T-helper 2 cell (primary cell): ENCODE measurements around the gene TJP3.
A peak's percentile ranks its signal among the peaks of the same experiment; 100 is the strongest.

Experiments used
- DNase-seq, 5 experiments: peaks; one replicate each; pipeline versions ENCODE4 v3.0.0 to v3.0.0-alpha.2; 2012 to 2022

Gene TJP3

DNA sequence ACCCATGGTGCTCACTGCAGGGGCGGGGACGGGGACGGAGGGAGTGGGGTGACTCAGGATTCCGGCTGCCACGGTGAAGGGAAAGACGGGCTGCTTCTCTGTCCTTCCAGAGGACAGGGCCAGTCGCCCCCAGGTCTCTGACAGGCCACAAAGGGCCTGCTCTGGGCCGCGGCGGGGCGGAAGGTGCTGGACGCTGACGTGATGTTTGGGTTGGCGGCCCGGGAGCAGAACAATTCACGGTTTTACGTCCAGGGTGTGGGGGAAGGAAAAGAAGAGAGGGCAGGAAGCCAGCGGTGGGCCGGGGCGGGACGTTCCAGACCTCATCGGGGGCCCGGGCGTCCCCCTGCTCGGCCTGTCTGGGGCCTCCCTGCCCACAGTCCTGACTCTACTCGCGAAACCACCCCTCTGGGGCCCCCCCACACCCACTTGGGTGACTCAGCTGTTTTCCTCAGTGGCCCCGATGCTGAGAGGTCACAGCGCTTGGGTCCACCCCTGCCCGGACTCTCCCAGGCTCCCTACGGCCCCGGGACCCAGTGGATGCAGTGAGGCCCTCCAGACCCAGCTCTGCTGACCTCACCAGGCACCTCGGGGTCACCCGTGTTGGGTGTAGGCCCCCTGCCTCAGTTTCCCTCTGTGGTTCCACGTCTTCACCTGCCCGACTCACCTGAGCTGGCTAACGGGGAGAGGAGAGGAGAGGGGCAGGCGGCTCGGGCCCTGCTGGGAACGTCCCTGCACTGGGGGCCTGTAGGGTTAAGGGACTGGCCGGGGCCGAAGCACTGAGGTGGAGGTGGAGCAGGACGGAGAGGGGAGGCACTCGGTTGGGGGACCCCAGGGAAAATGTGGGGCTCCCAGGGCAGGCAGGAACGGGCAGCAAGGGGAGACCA is 37.1 kb upstream of the TJP3 start:
- DNase-seq: no peak

DNA sequence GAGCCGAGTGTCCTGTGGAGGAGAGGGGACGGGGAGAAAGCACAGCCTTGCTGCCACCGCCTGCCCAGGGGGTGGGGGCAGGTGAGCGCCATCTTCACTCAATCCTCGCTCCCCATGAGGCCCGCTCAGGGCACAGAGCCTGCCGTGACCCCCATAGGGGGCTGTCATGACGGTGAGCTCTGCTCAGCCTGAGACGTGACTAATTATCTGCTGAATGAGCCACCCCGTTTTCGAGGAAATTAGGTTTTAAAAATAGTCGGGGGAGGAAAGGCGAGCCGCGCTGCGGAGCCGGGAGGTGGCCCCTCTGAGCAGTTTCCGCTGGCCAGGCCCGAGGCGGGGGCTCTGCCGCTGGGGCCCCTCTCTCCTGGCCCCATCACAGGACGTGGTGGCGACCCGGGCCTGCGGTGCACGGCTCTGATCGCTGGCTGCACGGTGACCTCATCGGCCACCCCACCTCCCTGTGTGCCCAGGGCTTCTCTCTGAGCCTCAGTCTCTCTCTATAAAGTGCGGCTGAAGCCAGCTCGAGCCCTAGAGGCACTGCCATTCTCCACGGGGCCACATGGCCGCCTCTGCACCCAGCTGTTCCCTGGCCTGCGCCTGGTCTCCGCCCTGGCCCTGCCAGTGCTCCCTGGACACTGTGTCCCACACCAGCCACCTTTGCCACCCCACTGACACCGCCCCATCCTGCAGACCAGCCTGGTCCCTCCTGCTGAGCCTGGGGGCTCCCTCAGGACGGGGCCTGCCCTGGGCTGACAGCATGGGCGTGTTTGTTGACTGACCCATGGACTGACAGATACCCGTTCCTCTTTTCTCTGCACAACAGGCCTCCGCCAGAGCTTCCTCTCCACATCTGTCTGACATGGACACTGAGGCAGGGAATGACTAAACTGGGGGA is 36.3 kb upstream of the TJP3 start:
- no peak for DNase-seq

DNA sequence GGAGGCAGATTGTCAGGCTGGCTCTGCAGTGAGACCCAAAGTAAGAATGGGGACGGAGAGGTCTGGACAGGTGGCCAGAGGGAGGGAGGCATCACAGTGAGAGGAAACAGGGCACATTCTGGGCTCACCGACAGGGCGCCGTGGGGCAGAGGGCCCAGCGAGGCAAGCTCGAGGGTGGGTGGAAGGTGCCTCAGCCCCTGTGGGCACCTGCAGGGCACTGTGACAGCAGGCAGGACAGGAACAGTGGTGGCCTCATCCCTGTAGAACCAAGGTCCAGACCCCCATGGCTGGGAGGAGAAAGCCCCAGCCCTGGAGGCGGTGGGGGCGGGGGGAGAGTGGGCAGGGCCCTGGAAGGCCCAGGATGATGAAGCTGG is 35.6 kb upstream of the TJP3 start:
- no peak for DNase-seq

DNA sequence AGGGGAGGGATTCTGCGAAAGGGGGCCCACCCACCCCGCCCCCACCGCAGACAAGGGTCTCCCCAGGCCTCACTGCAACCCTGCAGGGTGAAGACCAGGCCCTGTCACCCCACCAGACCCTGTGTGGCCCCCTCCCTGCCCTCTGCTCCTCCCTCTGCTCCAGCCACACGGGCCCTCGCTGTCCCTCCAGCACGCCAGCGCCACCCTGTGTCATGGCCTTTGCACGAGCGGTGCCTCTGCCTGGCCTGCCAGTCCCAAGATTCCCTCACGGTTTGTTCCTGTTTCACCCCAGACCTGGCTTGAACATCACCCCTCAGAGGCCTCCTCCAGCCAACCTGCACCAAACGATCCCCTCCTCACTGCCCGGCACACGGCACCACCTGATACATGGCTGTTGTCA is 35.2 kb upstream of the TJP3 start:
- DNase-seq: no peak

DNA sequence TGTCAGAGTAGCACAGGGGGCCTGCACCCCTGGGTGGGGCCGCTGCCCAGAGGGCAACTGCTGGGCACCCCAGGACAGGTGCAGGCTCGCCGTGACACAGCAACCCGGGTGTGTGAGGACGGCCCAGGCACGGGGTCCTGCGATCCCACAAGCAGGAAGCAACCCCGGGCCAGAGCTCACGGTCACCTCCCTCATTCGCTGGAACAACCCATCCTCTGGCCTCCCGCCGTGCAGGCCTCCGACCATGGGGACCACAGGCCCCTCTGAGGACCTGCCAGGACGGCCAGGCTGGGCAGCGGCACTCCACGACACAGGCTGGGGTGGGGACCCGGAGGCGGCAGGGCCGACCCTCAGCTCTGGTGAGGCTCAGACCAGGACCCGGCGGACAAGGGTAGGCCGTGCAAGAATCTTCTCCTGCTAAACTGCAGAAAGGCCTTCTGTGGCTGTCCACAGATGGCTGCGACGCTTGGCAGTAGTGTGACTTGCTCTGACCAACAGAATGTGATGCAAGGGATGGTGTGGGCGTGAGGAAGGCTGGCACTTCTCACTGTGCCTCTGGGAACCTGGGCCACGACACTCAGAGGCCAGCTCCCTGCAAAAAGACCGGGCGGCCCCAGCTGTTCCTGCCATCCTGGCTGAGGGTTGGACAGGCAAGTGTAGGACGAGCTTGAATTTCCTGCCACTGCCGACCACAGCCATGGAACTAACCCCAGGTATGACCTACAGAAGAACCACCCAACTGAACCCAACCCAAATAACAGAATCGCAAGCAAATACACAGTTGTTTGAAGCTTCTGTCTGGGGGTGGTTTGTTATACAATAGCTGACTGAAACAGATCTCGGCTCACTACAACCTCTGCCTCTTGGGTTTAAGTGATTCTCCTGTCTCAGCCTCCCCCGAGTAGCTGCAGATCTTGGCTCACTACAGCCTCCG is 34.4 kb upstream of the TJP3 start:
- no peak for DNase-seq

DNA sequence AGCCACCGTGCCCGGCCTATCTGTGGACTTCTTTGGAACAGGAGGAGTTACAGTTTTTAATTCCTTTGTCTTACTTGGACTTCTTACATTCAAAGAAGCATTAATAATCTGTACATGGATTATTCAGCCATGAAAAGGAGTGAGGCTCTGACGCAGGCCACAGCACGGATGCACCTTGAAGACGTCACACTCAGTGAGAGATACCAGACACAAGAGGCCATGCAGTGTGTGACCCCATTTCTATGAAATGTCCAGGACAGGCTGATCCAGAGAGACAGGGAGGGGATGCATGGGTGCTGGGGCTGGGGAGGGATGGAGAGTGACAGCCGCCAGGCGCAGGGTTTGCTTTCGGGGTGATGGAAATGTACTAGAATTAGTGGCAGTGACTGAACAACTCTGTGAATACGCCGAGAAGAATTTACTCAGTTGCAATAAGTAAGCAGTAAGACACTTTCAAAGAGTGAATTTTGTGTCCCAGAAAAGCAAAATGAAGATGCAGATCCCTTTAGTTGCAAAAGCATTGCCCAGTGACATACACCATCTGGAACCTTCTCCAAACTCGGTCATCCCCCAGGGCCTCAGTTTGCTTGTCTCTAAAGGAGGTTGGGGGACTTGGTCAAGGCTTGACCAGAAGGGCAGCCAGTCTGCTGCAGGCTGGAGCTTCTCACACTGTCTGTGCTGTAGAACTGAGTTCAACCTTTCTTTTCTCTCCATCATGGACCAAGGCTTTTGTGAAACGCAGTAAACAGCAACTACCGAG is 33.2 kb upstream of the TJP3 start:
- DNase-seq: no peak

DNA sequence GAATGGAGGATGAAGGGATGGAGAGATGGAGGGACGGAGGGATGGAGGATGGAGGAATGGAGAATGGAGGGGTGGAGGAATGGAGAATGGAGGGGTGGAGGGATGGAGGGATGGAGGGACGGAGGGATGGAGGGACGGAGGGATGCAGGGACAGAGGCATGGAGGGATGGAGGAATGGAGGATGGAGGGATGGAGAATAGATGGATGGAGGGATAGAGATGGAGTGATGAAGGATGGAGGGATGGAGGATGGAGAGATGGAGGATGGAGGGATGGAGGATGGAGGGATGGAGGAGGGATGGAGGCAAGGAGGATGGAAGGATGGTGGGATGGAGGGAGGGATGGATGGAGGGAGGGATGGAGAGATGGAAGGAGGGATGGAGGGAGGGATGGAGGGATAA is 30.0 kb upstream of the TJP3 start:
- DNase-seq: no peak

DNA sequence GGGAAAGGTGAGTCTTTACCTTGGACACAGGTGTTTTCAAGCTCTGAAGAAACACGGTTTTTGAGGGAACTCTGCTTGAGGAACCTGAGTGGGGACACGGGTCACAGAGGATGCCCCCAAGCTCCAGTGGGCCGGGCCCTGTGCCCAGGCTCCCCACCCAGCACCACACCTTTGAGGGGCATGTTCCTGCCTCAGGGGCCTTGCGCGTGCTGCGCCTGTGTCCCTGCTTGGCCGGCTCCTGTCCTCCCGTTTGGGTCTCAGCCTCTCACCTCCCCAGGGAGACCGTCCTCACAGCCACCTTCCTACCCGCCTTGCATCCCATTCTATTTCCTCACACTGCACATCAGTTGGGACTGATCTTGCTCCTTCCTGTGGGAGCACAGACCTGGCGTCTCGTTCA is 29.0 kb upstream of the TJP3 start:
- no peak for DNase-seq

DNA sequence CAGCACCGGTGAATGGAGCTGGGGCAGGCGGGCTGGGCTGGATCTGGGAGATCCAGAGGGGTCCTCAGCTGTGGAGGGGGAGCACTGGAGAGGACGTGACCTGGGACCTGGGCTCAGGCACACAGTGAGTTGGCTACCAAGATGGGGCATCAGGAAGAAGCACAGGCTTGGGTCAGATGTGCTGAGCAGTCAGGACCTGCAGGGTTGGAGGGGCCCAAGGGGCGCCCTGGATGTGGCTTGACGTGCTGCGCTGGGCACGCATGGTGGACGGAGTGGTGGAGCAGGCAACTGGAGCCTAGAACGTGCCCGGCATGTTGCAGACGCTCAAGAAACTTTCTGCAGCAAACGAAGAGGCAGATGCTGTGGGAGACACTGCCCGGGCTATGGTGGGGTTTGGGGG is 28.6 kb upstream of the TJP3 start:
- no peak for DNase-seq

DNA sequence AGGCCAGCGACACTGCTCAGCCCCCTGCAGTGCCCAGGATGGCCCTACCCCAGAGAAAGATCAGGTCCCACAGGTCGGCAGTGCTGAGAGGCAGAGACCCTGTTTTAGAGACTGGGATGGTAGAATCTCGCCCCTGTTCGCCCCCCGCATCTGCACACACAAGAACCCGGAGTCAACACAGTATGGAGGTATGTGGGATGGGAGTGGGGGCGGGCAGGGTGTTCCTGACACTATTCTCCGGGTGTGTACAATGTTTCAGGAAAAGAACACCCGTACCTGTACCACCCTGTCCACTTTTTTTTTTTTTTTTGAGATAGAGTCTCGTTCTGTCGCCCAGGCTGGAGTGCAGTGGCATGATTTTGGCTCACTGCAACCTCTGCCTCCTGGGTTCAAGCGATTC is 27.2 kb upstream of the TJP3 start:
- DNase-seq: no peak

DNA sequence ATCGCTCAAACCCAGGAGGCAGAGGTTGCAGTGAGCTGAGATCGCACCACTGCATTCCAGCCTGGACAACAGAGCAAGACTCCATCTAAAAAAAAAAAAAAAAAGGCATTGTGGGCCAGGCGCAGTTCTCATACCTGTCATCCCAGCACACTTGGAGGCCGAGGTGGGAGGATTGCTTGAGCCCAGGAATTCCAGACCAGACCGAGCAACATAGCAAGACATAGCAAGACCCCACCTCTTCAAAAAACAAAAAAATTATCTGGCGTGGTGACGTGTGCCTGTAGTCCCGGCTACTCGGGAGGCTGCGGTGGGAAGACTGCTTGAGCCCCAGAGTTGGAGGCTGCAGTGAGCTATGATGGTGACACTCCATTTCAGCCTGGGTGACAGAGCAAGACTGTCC is 25.9 kb upstream of the TJP3 start:
- no peak for DNase-seq

DNA sequence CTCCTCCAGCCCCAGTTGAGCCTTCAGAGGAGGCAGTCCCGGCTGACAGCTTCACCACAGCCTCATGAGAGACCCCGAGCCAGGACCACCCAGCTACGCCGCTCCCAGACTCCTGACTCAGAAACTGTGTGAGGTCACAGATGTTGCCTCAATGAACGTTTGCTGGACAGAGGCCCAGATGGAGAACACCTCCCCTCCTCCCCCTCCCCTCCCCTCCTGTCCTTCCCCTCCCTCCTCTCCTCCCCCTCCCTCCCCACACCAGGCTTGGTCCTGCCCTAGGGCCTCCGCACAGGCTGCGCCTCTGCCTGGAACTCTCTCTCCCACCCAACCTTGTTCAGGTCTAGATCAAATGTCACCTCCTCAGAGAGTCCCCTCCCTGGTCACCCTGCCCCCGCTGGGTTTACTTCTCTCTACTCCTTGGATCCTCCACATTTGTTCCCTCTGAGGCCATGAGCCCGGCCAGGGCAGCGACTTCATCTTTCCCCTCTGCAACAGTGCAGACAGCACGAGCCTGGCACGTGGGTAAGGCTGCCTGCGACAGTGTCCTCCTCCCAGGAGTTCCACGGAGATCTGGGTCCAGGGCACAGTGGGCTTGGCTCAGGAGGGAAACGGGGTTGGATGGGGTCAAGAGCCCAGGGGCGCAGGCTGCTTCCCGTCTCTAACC is 25.3 kb upstream of the TJP3 start:
- DNase-seq: no peak

DNA sequence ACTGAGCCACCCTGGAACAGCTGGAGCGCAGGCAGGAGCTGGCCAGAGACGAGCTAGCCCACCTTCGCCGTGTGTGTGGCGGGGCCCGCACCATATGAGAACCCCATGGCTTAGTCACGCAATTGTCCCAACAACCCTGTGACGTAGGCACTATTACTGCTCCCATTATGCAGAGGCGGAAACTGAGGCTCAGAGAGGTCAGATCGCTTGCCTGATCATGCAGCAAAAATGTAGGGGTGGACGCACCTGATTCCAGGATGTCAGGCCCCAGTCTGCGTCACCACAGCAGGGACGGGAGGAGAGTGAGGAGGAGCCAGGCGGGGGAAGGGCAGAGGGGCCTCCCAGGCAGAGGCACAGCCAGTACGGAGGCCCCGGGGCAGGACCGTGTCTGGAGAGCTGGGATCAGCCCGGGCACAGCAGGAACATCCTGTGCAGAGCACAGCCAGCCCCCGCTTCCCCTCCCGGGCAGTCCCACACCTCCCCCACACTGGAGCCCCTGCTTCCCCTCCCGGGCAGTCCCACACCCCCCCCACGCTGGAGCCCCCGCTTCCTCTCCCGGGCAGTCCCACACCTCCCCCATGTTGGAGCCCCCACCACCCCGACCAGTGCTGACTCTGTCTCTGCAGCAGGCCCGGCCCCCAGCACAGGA is 24.7 kb upstream of the TJP3 start:
- no peak for DNase-seq

DNA sequence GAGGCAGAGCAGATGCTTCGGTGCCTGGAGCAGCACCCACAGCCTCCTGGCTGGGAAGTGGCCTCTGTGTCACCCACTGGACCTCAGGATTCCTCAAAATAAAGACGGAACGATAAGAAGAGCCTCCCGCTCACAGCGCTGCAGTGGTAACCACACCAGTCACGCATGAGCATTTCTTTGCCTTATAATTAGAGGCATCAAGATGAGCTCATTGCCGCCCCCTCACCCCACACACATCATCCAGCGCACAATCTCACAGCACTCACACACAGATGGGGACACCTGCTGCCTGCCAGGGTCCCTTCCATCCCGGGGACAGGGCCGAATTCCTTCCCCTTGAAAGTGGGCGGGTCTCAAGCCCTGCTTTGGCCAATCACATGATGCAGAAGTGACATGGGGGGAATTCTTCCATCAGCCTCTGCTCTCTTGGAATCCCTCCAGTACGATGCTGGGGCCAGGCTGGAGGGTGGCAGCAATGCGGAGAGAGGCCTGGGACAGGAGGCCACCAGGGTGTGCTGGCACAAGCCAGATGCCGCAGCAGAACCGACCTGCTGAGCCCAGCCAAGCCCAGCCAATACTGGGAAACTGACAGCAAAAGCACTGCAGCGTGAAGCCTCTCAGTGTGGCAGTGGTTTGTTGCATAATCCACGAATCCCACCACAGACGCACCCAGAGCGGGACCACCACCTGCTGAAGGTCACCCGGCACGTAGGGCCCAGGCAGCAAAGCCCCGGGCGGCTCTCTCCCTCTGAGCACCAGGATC is 23.9 kb upstream of the TJP3 start:
- DNase-seq: no peak

DNA sequence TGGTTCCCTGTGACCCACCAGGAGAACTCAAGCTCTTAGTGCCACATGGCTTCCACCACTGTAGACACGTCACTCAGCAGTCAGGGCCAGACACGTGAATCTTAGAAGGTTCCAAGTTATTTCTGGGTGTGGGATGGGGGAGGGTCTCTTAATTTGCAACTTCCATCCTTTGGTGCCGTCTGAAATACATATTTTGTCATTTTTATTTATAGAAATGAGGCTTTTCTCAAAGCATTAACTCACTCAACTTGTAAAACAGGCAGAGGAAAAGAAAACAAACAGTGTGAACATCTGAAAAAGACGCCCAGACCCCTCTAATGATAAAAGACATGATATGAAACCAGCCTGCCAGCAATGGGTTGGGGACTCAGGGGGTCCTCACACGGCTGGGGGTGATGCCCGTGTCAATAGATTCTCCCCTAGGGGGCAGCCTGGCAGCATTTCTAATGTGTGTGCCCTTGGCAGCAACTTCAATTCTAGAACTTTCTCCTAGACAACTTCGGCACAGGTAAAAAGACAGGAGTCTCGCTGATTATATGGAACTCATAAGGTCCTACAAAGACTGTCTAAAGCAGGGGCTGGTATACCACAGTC is 23.3 kb upstream of the TJP3 start:
- no peak for DNase-seq

DNA sequence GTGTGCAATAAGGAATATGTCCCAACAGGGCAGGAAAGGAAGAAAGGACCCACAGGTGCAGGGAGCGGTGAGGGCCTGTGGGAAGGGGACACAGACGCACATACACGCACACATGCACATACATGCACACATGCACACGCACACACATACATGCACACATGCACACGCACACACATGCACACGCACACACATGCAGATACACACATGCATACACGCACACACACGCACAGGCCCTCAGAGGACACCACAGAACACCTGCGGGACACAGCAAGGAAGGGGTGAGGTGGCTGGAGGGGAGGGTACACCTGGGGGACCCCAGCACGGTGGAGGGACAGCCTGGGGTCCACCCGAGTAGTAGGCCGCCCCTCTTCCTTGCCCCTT is 20.8 kb upstream of the TJP3 start:
- DNase-seq: no peak

DNA sequence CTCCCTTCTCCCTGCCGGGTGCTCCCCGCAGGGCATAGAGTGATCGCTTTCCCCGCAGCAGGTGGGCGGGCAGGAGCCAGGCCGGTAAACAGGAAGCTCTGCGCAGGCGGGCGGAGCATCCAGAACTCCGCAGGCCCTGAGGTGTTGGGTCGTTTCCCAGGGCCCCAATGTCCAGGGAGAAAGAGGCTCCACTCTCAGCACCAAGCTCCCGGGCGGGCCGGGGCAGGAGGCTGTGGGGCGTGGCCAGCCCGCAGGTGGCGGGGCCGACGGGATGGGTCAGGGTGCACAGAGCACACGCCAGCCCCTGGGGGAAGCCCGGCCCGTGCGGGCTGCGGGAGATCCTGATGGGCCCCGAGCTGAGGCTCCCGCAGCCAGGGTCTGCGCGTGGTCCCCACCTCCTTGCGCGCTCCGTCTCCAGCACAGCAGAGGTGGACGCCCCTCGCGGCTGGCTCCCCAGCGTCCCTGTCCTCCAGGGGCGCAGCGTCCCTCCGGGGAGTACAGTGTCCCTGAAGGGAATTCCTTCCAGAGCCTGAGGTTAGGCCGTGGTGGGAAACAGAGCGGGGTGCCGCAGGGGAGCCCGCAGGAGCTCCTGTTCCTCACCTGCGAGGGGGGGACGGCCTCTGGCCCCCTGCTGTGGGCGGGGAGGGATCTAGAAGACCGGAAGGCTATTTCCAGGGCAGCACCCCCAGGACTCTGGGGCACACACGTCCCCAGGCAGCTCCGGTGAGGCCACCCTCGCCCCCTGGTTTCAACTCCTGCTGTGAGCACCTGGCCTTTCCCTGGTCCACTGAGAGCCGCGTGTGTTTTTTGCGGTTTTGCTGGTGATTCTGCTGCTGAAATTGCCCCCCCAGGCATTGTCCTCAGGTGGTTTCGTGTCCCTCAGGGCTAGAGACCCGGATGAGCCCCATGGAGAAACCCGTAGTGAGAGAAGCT is 20.1 kb upstream of the TJP3 start:
- DNase-seq: peak in 1 of 5 experiments; percentile 59

DNA sequence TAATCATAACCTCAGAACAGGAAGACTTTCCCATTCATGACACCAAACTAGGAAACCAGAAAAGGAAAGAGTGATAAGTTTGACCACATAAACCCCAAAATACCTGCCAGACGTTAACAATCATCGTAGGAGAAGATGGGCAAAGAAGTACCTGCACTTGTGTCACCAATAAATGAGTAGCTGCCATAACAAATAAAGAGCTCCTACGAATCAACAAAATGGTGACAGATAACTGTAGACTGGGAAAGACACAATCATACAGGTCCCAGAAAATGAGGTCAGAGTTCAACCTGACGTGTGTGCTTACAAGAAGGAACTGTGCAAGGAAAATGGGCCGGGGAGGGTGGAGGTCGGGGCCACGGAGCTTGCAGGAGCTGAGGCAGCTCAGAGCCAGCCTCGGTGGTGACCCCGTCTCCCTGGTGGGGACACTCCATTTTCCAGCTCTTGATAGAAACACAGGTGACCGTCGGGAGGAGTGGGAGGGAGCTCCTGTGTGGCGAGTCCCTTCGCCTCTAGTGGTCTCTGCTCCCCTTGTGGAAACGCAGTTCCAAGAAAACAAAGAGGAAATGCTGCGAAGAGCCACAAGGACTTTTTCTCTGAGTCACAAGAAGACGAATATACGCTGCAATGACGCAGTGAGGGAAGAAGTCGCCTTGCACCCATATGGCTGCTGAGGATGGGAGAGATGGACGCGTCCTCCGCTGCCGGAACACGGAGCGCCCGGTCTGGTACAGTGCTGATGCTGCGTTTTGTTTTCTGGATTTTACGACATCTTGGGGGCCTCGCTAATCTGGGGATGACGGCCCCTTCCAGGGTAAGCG is 17.4 kb upstream of the TJP3 start:
- peak in 1 of 5 experiments; percentile 15 for DNase-seq
